HG03159 (cell line): ENCODE measurements around the gene MRPS34.

ENCODE experiments used
- ATAC-seq: cut with Tn5 transposase; IDR thresholded peaks from one replicate; pipeline ENCODE4 v1.9.1; 2021; ENCODE audit warnings: mild to moderate bottlenecking, moderate library complexity; ENCODE audit not compliant: unreplicated experiment

The MRPS34 gene

DNA sequence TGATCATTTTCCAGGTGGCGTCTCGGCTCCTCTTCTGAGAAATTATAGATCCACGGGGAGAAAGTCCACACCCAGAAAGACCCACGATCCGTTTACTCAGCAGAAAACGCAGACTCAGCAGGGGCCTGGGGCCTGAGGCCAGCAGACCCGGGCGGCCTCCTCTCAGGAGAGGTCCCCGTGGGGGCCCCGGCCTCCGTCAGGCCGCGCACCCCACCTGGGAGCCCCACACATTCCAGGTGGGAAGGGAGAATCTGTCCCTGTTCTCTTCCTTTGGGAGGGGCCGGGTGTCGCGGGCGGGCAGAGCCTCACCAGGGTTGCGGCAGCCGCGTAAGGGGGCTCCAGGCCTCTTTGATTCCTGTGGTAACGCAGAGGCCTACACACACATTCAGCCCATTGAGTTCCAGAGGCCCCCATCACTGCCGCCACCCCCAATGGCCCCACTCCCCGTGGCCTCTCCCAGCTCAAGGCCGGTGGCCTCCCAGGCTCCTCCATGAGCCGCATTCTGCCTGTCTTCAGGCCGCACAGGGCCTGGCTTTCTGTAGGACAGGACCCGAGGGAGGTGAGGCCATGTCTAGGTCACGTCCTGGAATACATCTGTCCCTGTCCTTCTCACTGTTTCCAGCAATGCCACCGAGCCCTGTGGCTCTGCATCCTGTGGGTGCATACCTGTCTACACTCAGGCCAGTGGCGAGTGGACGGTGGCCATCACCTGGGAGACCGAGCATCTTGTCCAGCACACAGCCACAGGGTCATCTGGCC lies 22.2 kb upstream of the MRPS34 start:
- ATAC-seq = no peak

DNA sequence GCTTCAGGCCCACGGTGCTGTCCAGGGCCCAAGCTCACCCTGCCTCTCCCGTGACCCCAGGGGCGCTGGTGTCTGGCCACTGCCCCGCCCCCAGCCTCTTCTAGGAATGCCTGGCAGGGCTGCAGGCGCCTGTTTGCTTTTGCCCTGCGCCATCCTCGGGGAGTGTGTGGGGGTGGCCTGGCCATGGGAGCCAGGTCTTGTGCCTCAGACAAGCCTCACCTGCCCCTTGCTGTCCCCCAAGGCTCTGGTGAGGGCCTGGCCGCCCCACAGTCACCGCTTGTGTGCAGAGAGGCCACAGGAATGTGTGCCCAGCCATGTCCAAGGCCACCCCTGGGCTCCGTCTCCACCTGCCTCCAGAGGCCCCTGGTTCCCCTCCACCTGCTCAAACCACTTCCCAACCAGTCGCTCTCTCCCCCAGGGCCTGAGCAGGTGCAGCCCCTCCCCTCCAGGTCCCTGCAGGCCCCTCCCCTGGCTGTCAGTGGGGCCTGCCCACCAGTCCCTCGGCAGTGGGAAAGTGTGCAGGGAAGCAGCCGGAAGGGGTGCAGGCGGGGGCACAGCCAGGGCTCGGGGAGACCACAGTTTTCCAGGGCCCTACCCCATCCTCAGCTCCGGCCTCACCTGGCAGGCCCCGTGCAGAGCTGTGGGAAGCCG lies 21.4 kb upstream of the MRPS34 start:
- ATAC-seq = no peak

DNA sequence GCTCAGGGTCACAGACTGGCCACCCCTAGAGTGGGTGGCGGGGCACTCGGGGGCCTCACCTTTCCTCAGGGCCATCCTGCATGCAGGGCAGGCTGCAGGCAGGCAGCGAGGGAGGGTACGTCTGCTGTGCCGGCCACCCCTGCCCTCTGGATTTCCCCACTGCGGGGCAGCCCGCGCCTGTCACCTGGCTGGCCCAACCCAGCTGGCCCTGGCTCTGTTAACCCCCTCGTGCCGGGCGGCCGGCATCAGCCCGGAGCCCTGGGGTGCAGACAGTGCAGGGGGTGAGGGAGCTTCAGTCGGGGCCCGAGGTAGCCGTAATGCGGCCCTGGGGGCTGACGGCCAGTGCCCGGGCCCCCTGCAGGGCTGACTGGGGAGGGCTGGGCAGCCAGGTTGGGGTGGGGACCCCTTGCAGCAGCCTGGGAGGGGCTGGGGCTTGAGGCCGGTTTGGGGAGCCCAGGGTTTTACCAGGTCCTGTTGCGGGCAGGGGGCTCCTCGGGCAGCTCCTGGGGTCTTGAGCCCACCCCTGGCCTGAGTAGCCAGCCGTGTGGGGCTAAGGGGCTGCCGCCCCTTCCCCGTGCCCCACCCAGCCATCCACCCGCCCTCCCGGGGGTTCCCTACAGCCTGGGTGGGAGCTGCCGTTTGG lies 20.8 kb upstream of the MRPS34 start, which contains the start of gene IGFALS:
TSS of gene IGFALS (minus strand) at position 128 of the 643 bp plus-strand sequence. CDS start at position 75, 53 bp downstream.
- no peak for ATAC-seq

DNA sequence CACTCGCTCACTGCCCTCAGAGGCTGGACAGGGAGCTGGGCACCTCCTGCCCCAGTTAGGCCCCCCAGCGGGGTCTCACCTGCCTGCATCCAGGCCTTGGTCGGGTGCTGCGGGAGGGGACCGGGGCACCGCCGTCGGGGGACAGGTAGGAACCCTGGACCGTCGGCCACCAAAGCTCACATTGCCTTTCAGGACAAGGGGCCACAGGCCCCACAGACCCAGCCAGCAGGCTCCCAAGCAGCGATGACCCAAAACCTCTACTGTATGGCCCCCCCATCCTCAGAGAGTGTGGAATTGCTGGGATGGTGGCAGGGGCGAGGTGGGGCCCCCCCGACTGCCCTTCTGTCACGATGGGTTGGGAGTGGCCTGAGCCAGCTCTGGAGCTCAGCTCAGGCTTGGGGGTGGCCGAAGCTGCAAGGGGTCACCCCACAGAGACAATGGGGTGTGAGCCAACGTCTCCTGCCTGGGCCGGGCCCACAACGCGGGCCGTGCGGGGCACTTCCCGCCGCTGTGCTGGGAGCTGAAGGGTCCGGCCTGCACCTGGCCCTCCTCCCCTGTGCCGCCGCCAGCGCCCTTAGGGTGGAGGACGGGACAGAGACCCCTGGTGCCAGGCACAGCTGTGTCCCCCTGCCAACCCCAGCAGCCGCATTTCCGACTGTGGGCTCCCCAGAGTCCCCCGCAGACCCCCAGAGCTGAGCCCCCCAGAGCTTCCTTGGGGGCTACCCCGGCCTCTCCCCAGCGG lies 20.1 kb upstream of the MRPS34 start:
- ATAC-seq = no peak

DNA sequence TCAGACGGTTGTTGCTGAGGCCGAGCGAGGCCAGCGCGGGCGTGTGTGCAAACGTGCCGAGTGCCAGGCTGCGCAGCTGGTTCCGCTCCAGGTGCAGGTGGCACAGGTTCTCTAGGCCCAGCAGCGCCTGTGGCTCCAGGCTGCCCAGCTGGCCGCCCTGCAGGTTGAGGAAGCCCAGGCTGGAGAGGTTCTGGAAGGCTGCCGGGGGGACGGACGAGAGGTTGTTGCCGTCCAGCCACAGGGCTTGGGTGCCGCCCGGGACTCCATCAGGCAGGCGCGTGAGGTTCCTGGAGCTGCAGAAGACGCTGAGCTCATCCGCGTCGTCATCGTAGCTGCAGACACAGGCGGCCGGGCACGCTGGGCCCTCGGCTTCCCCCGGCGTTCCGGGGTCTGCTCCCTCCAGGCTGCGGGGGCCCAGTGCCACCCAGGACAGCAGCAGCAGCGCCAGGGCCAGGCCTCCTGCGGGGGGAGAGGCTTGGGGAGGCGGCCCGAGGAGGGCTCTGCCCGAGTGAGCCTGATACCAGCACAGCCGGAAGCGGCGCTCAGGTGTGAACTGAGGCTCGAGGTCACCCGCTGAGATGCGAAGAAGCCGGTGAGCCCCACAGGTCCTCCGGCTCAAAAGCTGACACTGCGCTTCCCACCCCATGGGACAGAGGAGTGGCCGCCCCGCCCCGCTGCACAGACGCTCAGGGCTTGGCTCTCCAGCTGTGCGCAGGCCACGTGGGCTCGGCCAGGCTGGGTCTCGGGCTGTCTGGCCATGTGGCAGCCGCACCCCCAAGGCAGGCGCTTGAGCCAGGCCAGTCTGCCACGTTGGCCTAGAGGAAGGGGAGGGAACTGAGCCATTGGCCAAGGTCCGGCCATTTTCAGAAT lies 19.2 kb upstream of the MRPS34 start:
- no peak for ATAC-seq

DNA sequence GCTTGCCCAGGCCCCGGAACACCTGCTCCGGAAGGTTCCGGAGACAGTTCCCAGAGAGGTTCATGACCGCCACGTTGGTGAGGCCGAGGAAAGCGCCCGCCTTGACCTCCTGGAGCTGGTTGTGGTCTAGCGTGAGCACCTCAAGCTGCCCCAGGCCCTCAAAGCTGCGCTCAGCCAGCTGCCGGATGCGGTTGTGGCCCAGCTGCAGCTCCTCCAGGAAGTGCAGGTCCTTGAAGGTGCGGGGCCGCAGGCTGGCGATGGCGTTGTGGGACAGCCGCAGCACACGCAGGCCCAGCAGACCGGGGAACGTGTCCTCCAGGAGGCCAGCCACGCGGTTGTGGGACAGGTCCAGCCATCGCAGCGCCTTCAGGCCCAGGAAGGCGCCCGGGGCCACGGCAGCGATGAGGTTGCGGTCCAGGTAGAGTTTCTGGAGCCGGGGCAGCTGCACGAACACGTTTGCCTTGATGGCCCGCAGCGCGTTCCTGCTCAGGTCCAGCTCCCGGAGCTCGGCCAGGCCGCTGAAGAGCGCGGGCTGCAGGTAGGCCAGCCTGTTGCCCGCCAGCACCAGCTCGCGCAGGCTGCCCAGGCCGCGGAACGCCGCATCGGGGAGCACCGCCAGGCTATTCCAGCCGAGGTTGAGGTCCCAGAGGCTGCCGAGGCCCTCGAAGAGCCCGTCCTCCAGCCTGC lies 18.5 kb upstream of the MRPS34 start:
- ATAC-seq = no peak

DNA sequence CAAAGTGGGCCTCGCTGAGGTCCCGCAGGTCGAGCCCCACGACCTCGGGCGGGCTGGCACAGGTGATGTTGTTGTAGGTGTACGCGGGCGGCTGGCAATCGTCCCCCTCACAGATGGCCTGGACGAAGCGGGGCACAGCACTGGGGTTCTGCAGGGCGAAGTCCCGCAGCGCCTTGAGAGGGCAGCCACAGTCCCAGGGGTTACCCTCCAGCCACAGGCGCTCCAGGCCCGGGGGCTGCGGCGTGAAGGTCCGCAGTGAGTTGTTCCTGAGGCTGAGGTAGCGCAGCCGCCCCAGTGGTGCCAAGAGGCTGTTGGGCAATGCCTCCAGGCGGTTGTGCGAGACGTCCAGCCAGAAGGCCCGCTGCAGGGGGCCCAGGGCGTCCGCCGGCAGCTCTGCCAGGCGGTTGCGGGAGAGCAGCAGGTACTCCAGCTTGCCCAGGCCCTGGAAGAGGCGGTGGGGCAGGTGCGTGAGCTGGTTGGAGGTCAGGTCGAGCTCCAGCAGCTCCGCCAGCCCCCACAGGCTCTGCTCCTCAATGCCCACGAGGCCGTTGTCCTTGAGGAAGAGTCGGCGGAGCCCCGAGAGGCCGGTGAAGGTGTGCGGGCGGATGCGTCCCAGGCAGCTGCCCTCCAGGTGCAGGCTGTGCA lies 17.8 kb upstream of the MRPS34 start:
- ATAC-seq = no peak

DNA sequence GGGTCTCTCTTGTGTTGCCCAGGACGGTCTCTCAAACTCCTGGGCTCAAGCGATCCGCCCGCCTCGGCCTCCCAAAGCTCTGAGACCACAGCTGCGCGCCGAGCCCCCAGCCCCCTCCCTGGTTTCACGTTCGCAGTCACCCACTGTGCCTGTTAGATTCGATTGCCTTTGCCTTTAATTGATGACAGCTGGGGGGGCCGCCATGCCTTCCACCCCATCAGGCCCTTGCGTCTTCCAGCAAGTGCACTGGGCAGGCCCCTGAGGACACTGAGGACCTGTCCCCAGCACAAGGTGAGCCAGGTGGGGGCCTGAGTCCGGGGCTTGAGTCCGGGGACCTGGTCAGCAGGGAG lies 17.3 kb upstream of the MRPS34 start:
- no peak for ATAC-seq

DNA sequence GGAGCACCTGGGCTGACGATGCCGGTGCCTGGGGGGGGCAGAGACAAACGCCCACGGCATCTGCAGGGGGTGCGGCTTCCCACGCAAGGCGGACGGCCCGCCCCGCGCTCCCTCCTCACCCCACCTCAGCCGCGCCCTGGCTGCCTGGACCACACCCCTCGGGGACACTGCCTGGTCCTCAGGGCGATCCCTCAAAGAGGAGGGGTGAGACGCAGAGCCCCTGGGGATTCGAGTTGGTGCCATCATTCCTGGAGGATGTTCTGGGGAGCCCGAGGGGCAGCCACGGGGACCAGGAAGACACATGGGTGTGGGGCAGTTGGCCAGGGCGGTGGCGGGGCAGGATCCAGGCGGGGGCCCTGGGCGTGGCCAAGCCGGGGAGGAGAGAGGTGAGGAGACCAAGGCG lies 16.7 kb upstream of the MRPS34 start:
- no peak for ATAC-seq

DNA sequence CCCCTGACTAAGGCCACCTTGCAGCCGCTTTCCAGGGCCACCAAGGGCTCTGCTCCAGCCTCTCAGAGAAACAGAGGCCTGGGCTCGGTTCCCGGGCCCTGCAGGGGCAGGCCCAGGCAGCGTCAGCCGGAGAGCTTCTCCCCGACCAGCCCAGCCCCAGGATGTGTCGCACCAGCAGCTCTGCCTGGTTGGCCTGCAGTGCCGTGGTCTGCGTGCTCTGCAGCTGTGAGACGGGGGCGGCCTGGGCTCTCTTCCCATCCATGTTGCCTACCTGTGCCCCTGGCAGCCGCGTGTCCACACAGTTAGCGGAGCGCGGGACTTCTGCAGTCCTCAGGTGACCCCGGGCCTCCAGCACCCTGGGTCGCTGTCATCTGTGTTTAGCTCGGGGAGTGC lies 15.8 kb upstream of the MRPS34 start:
- ATAC-seq = no peak

DNA sequence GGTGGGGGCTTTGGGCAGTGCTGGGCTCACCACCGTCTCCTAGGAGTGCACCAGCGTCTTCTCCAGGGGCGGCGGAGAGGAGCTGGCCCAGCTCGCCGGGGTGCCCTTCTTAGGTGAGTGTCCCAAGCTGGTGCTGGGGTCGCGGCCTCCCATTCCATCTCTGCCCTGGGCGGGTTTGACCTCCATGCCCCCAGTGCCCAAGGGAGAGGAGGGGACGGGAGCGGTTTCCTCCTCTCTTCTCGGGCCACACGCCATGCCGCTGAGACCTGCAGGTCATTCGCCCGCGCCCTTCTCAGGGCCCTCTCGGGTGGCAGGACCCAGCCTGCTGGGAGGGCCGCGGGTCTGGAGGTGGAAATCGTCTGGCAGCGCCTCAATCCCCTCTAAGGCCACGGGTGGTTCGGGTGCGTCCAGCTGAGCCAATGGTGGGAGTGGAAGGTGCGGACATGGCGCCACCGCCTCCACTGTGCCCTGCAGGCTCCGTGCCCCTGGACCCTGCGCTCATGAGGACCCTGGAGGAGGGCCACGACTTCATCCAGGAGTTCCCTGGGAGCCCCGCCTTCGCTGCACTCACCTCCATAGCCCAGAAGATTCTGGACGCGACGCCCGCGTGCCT lies 15.3 kb upstream of the MRPS34 start:
- ATAC-seq = no peak

DNA sequence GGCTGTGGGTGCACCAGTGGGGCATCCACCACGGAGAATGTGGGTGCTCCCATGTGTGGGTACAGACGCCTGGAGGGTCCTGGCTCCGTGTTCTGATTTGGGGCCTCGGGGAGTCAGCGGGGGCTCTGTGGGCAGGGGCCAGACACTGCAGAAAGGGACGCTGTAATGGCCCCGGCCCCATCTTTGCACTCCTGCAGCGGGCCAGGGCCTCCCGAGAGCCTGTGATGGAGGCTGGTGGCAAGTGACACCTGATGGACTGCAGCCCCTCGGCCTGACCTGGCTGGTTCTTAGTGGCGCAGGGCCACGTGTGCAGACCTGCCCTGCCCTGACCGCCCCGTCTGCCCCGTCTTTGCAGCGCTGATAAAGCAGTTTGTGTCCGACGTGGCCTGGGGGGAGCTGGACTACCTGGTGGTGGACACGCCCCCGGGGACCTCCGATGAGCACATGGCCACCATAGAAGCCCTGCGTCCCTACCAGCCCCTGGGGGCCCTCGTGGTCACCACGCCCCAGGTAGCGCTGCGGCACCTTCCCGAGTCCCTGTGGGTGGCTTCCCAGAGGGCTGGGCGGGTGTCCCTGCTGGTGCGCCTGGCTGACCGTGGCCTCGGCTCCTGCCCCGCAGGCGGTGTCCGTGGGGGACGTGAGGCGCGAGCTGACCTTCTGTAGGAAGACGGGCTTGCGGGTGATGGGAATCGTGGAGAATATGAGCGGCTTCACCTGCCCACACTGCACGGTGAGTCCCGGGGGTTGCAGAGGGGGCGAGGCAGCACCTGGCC lies 14.6 kb upstream of the MRPS34 start:
- no peak for ATAC-seq

DNA sequence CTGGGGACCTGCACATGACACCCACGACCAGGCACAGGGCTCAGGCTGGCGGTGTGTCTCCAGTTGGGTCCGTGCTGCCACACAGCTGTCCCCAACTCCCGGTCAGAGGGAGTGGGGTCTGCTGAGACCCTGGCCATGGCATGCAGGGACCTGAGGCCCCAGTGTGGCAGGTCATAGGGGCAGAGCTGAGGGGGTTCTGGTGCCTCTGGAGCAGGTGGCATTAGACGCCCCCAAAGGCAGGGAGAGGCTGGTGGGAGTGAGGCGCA lies 14.1 kb upstream of the MRPS34 start:
- no peak for ATAC-seq

DNA sequence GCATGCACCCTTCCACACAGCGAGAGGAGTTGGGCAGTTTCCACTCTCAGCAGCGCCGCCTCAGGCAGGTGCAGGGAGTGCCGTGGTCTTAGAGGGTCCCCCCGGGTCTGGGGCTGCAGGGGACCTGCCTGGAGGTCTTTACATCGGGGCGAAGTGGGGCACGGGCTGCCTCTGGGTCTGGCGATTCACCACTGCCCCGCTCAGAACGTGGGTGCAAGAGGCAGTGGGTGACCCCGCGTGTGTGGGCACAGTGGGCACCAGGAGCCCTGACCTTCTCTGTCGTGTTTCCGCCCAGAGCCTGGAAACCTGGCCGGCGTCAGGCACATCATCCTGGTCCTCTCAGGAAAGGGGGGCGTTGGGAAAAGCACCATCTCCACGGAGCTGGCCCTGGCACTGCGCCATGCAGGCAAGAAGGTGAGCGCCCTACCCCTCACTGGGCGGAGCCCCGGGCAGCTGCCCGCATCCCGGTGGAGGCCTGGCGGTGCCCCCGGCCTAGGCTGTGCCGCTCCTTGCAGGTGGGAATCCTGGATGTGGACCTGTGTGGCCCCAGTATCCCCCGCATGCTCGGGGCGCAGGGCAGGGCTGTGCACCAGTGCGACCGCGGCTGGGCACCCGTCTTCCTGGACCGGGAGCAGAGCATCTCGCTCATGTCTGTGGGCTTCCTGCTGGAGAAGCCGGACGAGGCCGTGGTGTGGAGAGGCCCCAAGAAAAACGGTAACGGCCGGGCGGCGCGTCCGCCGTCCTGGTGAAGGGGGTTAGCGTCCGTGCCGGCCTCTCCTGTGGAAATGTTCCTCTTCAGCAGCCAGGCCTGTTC lies 13.5 kb upstream of the MRPS34 start:
- no peak for ATAC-seq

DNA sequence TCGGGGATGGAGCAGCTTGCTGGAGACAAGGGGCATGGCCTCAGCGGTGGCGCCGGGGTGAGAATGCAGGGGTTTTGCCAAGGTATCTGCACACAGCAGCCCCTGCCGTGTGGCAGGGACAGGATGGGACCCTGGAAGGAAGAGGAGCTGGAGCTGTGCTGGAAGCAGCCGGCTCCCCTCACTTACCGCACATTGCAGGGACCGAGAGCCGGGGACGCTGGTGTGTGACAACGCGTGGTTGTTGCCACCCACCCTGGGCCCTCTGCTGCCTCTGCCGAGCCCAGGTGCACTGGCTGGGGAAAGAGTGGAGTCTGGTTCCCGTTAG lies 12.9 kb upstream of the MRPS34 start:
- ATAC-seq = no peak

DNA sequence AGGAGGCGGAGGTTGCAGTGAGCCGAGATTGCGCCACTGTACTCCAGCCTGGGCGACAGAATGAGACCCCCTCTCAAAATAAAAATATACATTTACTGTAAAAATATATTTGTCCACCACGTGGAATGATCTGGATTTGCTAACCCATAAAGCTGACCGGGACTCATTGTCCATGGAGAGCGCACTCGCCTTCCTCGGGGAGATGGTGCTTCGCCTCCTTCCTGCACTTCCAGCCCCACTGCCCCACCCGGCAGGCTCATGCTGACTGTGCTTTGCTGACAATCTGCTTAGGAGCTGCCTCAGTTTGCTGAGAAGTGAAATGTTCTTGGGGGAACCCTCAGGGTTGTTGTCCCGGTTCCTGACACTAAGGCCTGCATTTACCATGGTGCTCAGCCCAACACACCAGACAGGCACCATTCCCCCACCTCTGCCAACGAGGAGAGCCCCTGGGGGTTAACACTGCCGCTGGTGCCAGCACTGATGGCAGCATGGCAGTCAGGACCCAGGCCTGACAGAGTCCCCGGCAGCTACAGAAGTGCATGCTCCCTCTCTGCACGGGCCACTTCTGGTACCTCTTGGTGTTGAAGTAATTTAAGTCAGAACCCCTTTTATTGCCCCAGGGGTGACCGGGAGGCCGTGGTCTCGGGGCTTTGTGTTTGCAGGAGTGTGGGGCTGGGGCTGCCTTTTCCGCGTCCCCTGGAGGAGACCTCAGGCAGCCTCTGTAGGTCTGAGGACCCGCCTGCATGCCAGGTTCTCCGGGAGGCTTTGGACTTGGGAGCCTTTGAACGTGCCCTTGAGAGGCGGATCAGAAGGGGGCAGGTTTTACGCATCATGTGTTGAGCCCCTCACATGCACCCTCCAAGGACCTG lies 12.3 kb upstream of the MRPS34 start:
- ATAC-seq = no peak
